PFSK-1 (cell line): ENCODE measurements around the gene FAT1. TPM values are rescaled to one million over a fixed set of nuclear protein-coding genes. Genes with fewer than 3 reads are reported as not detected.

Experiments used
- FOXP2 ChIP-seq: optimal IDR thresholded peaks from 2 replicates; pipeline ENCODE3; 2011; ENCODE audit warnings: borderline replicate concordance, control low read depth, inconsistent platforms; ENCODE audit not compliant: insufficient read depth; ENCODE audit errors: extremely low read length, extremely low read depth
- POLR2AphosphoS5 ChIP-seq: IDR thresholded peaks from 2 replicates; pipeline ENCODE4 v1.6.1; 2012; ENCODE audit warnings: low read depth, mild to moderate bottlenecking, control low read depth, low read length, moderate library complexity
- REST ChIP-seq, 2 experiments: IDR thresholded peaks; 2 replicates each; pipeline versions ENCODE4 v1.6.1 to v1.8.0; 2011 to 2012; ENCODE audit warnings: low read depth in 2 of 2, low read length in 2 of 2, control low read depth in 1 of 2, inconsistent platforms in 1 of 2, mild to moderate bottlenecking in 1 of 2, moderate library complexity in 1 of 2; ENCODE audit not compliant: insufficient read depth in 1 of 2
- SIN3A ChIP-seq: IDR thresholded peaks from 2 replicates; pipeline ENCODE4 v1.6.1; 2012; ENCODE audit warnings: mild to moderate bottlenecking, low read length, moderate library complexity, borderline replicate concordance; ENCODE audit not compliant: insufficient read depth
- TAF1 ChIP-seq: IDR thresholded peaks from 2 replicates; pipeline ENCODE4 v1.6.1; 2012; ENCODE audit warnings: low read length, control low read depth, borderline replicate concordance; ENCODE audit not compliant: insufficient read depth
- polyA plus RNA-seq: library from polyadenylated mRNA; unstranded; fragments of >200 nt; gene quantifications from one replicate; pipeline ENCODE4 v1.2.1, GENCODE V29; 2012; ENCODE audit warnings: low read depth, missing spikeins; ENCODE audit not compliant: insufficient read length

Gene FAT1, protein sequence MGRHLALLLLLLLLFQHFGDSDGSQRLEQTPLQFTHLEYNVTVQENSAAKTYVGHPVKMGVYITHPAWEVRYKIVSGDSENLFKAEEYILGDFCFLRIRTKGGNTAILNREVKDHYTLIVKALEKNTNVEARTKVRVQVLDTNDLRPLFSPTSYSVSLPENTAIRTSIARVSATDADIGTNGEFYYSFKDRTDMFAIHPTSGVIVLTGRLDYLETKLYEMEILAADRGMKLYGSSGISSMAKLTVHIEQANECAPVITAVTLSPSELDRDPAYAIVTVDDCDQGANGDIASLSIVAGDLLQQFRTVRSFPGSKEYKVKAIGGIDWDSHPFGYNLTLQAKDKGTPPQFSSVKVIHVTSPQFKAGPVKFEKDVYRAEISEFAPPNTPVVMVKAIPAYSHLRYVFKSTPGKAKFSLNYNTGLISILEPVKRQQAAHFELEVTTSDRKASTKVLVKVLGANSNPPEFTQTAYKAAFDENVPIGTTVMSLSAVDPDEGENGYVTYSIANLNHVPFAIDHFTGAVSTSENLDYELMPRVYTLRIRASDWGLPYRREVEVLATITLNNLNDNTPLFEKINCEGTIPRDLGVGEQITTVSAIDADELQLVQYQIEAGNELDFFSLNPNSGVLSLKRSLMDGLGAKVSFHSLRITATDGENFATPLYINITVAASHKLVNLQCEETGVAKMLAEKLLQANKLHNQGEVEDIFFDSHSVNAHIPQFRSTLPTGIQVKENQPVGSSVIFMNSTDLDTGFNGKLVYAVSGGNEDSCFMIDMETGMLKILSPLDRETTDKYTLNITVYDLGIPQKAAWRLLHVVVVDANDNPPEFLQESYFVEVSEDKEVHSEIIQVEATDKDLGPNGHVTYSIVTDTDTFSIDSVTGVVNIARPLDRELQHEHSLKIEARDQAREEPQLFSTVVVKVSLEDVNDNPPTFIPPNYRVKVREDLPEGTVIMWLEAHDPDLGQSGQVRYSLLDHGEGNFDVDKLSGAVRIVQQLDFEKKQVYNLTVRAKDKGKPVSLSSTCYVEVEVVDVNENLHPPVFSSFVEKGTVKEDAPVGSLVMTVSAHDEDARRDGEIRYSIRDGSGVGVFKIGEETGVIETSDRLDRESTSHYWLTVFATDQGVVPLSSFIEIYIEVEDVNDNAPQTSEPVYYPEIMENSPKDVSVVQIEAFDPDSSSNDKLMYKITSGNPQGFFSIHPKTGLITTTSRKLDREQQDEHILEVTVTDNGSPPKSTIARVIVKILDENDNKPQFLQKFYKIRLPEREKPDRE (N-terminal part only)
- polyA plus RNA-seq = 68.6 TPM

DNA sequence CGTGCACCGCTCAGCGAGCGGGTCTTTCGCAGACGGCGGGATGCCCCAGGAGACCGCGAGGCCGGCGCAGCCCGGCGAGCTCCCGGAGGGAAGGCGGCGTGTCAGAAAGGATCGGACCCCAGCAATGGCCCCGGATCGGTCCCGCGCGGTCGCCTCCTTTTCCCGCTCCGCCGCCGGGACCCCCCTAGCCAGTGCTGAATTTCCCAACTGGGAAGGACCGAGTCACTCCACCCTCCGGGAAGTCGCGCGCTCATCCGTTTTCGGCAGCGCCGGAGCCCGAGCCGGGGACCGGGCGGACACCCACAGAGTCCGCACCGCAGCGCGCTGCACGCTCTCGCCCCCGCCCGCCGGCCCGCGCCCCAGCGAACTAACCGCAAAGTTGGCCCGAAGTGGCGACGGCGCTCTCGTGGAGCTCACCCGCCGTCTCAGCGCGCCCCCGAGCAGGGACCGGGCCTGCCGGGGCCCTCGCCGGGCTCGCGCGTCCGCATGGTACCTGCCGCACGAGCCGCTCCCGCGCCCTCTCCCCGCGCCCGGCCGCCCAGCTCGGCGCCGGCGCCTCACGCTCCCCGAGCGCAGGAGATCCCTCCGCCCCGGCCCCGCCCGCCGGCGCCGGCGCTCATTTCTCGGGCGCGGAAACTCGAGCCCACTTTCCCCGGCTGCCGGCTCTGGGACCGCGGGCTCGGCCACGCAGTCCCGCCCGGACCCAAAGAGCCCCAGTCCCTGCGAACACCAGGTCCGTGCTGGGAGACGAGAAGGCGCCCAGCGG lies at the start of gene FAT1:
TSS of gene FAT1 (minus strand) at position 565 of the 766 bp plus-strand sequence. CDS start 14,029 bp downstream, outside the sequence.
- peak; percentile 62; the same call in 1 of the 2 replicates for TF ChIP-seq TAF1
- TF ChIP-seq FOXP2 = no peak
- peak; percentile 65; the same call in 1 of the 2 replicates for TF ChIP-seq POLR2AphosphoS5
- TF ChIP-seq SIN3A = peak; percentile 55; the same call in 1 of the 2 replicates
- no peak for TF ChIP-seq REST (IDR thresholded peaks at IDR 0.05; ENCODE audit: insufficient read depth in 1 of 2, low read depth in 2 of 2, low read length in 2 of 2)

DNA sequence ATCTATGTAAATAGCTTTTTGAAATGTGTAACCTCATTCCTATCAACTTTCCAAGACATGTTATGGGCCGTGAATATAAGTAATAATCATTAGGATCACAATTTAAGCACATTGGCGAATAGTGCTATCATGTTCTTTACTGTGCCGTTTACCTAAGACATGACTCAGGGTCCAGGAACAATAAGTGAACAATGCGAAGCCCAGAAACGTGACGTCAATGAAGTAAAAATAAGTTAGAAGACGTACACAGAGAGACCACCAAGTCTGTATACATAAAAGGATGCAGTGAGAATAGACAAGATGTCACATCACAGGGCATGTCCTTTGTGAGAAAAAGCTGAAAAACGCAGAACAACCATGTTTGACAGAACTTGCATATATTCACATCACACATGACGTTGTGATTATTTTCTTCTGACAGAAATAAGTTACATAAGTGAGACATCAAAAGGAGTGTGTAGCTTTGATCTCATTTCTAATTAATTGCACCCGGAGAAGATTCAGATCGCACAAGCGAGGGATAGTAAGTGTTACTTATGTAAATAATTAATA lies 49.4 kb upstream of the FAT1 start:
- TF ChIP-seq REST (IDR thresholded peaks at IDR 0.05; ENCODE audit: insufficient read depth in 1 of 2, low read depth in 2 of 2, low read length in 2 of 2) (no peak), SIN3A (no peak), TAF1 (no peak), POLR2AphosphoS5 (no peak), FOXP2 (no peak)

- TF ChIP-seq FOXP2 = no peak
- no peak for TF ChIP-seq TAF1
- TF ChIP-seq SIN3A = no peak
- TF ChIP-seq REST (IDR thresholded peaks at IDR 0.05; ENCODE audit: insufficient read depth in 1 of 2, low read depth in 2 of 2, low read length in 2 of 2) = no peak
- no peak for TF ChIP-seq POLR2AphosphoS5
These were observed 48.0 kb upstream of the FAT1 start for GRCh38 chr4:186771624-186772023.
